Pulmonary artery endothelial cell (primary cell): ENCODE data around the gene DDX18. TPM values are rescaled to one million over a fixed set of nuclear protein-coding genes. Genes with fewer than 3 reads are reported as not detected.
"Not testable (repeated sequence)": the region's sequence is repeated elsewhere in the genome, so short reads cannot be mapped to it uniquely, and the experiment has no call there.

Source experiments
- DNase-seq: peaks from one replicate; pipeline ENCODE4 v3.0.0-alpha.2; 2011; ENCODE audit warnings: low read depth, low spot score
- total RNA-seq: library from RNA; depleted of rRNA; stranded (reverse); fragments of >200 nt; gene quantifications from 2 replicates; pipeline ENCODE4 v1.2.3, GENCODE V29; 2014

The DDX18 gene
- 55.9 and 69.6 TPM in 2 replicates for total RNA-seq

DNA sequence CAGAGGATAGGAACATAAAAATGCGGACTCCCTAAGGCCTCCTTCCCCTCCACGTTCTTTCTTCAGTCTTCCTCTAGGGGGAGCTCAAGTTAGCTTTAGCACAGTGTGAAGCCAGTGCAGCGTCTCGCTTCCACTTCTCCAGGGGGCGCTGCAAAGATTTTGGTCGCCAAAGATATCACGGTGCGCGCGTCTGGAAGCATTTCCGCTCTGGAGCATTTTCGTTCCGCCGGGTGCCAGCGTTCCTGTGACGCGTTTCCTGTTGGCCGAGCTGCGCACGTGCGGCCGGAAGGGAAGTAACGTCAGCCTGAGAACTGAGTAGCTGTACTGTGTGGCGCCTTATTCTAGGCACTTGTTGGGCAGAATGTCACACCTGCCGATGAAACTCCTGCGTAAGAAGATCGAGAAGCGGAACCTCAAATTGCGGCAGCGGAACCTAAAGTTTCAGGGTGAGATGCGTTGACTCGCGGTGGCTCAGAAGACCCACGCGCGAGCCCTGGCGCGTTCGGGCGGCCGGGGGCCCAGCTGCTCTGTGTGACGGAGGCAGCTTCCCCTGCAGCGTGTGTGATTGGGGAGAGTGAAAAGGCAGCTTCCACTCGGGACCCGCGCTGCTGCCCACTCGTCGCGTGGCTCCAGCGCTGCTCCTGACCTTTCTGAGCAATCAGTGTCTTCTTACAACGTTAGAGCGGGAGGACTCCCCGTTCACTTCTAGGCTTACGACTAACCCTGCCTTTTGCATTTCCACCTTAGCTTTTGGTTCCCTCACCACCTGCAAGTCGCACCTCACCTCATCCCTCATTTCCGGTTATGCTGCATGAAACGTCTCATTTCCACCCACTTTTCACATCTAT, at the start of gene DDX18:
TSS of gene DDX18 (plus strand) at position 275 of the 848 bp plus-strand sequence. CDS start at position 362, 87 bp downstream.
- peak; percentile 91 for DNase-seq

GRCh38 chr2:117770730-117771129, 43.8 kb upstream of the DDX18 start:
- no peak for DNase-seq

GRCh38 chr2:117771969-117772630, 42.4 kb upstream of the DDX18 start:
- DNase-seq, result no peak

- no peak for DNase-seq
These were observed 39.8 kb upstream of the DDX18 start for GRCh38 chr2:117774716-117775115.

DNA sequence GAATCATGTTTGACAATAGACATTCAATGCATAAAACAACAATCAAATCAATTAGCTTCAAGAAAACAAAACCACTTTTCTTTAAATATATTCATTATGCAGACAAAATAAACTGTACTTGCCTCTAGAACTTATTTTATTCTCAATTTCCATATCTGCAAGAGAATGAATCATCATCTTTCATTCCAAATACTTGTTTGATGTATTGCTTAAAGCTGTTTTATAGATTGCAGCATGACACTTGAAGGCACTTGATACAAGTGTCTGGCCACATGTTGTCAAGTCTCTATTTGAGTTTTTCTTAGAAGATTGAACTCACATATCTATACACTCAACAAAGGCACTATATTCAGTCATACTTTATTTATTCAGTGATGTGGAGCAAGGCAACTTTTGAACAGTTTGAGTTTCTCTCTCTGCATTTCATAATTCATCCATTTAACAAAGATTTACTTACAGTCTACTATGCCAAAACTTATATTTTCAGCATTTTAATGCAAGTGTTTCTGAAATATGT, 38.7 kb upstream of the DDX18 start:
- DNase-seq, result no peak

- DNase-seq, result no peak
These were observed 37.6 kb upstream of the DDX18 start for GRCh38 chr2:117776888-117777287.

- DNase-seq, result no peak
These were observed 28.8 kb upstream of the DDX18 start for GRCh38 chr2:117785740-117786139.

- DNase-seq, result no peak
These were observed 28.0 kb upstream of the DDX18 start for GRCh38 chr2:117786520-117786919.

DNA sequence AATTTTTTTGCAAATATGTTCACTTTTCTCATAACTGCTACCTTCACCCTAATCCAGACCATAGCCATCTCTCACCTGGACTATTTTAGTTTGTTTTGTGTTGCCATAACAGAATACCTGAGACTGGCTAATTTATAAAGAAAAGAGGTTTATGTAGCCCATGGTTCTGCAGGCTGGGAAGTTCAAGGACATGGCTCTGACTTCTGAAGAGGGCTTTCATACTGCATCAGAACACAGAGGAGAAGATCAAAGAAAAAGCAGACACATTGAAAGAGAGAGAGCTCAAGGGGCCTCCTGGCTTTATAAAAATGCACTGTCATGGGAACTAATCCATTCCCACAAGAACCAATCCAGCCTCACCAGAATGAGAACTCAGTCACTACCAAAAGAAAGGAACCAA, 25.0 kb upstream of the DDX18 start:
- no peak for DNase-seq

GRCh38 chr2:117794668-117795067, 19.8 kb upstream of the DDX18 start:
- DNase-seq, result no peak

DNA sequence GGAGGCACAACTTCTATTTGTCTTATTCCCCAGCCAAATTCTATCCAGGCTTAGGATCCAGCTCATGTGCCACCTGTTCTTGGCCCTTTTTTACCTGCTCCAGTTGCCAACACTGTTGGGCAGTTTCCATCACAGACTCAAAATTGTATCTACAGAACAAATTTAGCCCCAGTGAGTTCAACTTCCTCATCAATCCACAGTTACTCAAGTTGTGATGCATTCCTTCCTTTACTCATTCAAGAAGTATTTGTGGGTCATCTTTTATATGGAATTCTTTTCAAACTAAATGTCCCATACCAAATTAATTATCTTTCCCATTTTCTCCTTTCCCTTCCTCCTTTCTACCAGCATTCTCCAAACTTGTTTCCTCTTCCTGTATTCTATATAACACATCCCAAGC, 12.7 kb upstream of the DDX18 start:
- DNase-seq, result no peak

- DNase-seq, result not testable (repeated sequence)
These were observed 10.7 kb upstream of the DDX18 start for GRCh38 chr2:117803644-117804325.

- DNase-seq, result no peak
These were observed 2.0 kb upstream of the DDX18 start for GRCh38 chr2:117812443-117812842.

- no peak for DNase-seq
These were observed 1.5 kb downstream of the DDX18 start for GRCh38 chr2:117815946-117816345.

DNA sequence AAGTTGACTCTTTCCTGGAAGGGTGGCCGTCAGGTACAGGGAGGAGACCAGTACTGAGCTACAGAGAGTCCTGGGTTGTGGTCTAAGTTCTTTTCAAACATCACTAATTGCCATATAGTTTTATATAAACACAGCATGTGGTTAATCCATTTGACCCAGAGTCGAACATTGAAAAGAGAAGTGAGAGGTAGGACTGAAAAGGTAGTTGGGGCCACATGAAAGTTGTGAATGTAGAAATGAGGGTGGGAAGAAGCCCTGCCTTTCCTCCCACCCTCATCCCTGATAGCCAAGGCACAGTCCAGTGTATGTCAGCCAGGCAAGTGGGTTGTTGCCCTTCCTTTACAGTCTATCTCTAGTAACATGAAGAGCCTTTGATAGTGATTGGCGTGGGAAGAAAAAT, 4.4 kb downstream of the DDX18 start:
- no peak for DNase-seq

DNA sequence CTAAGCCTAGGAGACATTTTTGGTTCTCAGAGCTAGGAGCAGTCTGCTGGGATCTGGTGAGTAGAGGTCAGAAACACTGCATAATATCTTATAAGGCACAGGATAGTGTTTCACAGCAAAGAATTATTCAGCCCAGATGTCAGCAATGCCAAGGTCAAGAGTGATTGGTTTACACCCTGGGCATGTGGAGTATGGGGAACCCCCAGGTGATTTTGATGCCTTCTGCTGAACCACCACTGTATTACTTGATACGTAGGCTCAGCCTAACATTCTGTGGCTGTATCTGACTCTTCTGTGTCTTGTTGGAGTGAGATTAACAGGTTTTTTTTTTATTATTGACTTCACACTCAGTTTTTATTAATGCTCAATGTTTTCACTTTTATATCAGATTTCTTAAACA, 6.0 kb downstream of the DDX18 start:
- no peak for DNase-seq

- no peak for DNase-seq
These were observed 10.9 kb downstream of the DDX18 start for GRCh38 chr2:117825437-117825836.

- not testable (repeated sequence) for DNase-seq
These were observed 13.0 kb downstream of the DDX18 start for GRCh38 chr2:117827464-117827863.

DNA sequence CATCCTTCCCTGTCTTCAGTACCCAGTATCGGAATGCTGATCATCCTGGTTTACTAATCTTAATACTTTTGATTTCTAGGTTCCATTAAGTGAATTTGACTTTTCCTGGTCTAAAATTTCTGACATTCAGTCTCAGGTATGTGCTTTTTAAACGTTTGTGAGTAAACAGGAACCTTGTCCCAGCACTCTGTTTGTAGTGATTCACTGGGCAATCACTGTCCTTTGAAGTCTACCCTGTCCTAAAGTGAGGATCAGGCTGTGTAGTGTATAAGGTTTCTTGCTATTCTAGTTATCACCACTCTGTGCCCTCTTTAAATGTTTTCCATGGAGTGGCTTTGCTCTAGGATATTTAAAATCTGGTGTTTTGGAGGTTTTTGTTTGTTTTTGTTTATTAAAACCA, 14.4 kb downstream of the DDX18 start:
- DNase-seq, result no peak

DNA sequence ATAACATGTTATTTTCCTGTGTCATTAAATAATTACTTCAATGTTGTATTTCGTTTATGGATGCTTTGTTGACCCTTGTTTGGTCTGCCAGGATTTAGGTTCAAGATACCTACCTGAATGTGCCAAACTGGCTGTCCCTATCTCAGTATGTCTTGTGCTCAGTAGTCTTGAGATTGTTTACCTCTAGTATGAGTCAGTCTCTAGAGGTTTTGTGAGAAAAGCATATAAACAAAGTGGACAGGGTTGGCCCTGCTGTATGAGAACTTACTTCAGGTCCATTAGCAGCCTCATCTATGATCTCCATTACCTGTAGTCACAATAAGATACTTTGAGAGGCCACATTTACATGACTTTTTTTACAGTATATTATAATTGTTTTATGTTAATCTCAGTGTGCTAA, 17.8 kb downstream of the DDX18 start:
- no peak for DNase-seq

- no peak for DNase-seq
These were observed 18.6 kb downstream of the DDX18 start for GRCh38 chr2:117832905-117833613.
